Lower leg skin (tissue), 4 donors: Measurements from ENCODE around the gene CERK. TPM values are rescaled to one million over a fixed set of nuclear protein-coding genes. Genes with fewer than 3 reads are reported as not detected.

ENCODE experiments used
- DNase-seq, 2 donors: peaks; one replicate each; pipeline ENCODE4 v3.0.0-alpha.2; 2019; ENCODE audit warnings: low spot score in 2 of 2
- H3K4me3 ChIP-seq: fragments of 200-600 bp; sonication (generic); 2 replicates; pipeline ENCODE4 v1.5.1; 2017; ENCODE audit warnings: mild to moderate bottlenecking, low read depth; ENCODE audit not compliant: poor library complexity, severe bottlenecking
- POLR2A ChIP-seq, 2 donors: fragments of 450-650 bp; IDR thresholded peaks; one replicate each; pipeline ENCODE4 v1.6.1; 2016 to 2017; ENCODE audit warnings: antibody characterized with exemption in 2 of 2, mild to moderate bottlenecking in 1 of 2, moderate library complexity in 1 of 2
- WGBS, 2 donors: methylation state at CpG; one replicate each; pipeline ENCODE4 v1.1.5; 2018; 5-methylcytosine and 5-hydroxymethylcytosine counted together
- intact Hi-C: fragments of 100-400 bp; cut with DNase I; formaldehyde crosslinking; loops from one replicate; pipeline ENCODE4 v1.15.0; 2023; ENCODE audit warnings: low total_unique reads
- total RNA-seq, 4 donors: library from RNA; depleted of rRNA; stranded (reverse); fragments of >200 nt; gene quantifications; one replicate each; pipeline ENCODE4 v1.1.0, GENCODE V29; 2016
- TF ChIP-seq, protein P1 (sequence below), 3 donors: fragments of 450-650 bp; IDR thresholded peaks; one replicate each; pipeline ENCODE4 v1.5.1; 2016; ENCODE audit warnings: antibody characterized with exemption in 3 of 3, mild to moderate bottlenecking in 3 of 3, moderate library complexity in 2 of 3

CERK gene
- total RNA-seq, 4 donors from 2014 or later: 38.9 to 49.6 (median 41.5) TPM

DNA sequence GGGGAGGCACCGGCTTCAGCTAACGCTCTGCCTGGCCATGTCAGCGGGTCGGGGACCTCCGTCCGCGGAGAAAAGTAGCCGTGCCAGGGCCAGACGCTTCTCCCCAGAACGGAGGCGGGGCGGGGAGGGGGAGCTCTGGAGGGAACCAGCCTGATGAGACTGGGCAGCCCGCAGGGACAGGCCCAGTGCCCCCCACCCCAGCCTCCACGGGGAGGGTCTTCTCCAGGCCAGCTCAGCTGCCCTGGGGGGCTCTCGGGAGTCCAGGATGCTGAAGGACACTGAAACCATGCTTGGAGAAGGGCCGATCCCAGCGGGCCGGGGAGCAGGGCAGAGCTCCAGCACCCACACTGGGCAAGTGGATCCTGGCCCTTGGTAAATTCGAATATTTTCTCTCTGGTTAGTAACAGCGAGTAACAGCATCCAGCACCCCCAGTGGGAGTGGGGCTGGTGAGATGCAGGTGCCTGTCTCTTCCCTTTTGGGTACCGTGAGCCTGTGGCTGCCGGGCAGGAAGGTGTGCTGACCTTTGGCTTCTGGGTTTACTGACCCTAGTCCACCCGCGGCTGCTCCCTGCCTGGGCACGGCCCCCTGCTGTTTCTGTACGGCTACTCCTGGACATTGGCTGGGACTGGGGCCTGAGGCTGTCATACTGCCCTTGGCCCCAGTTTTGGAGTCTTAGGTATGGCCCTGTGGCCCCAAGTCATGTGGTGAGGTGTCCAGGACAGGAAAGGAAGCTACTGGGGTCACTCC lies 82.0 kb downstream of the CERK start:
- 86 to 94% methylated on average over 13 to 24 of the region's 26 CpGs for WGBS, 2 donors
- H3K4me3 ChIP-seq: no peak overlapping the region
- intact Hi-C loops: no loop called here
- DNase-seq: no peak
- no peak for TF ChIP-seq POLR2A (IDR thresholded peaks at IDR 0.05)
- TF ChIP-seq, protein P1, sequence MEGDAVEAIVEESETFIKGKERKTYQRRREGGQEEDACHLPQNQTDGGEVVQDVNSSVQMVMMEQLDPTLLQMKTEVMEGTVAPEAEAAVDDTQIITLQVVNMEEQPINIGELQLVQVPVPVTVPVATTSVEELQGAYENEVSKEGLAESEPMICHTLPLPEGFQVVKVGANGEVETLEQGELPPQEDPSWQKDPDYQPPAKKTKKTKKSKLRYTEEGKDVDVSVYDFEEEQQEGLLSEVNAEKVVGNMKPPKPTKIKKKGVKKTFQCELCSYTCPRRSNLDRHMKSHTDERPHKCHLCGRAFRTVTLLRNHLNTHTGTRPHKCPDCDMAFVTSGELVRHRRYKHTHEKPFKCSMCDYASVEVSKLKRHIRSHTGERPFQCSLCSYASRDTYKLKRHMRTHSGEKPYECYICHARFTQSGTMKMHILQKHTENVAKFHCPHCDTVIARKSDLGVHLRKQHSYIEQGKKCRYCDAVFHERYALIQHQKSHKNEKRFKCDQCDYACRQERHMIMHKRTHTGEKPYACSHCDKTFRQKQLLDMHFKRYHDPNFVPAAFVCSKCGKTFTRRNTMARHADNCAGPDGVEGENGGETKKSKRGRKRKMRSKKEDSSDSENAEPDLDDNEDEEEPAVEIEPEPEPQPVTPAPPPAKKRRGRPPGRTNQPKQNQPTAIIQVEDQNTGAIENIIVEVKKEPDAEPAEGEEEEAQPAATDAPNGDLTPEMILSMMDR (IDR thresholded peaks at IDR 0.05): no peak

DNA sequence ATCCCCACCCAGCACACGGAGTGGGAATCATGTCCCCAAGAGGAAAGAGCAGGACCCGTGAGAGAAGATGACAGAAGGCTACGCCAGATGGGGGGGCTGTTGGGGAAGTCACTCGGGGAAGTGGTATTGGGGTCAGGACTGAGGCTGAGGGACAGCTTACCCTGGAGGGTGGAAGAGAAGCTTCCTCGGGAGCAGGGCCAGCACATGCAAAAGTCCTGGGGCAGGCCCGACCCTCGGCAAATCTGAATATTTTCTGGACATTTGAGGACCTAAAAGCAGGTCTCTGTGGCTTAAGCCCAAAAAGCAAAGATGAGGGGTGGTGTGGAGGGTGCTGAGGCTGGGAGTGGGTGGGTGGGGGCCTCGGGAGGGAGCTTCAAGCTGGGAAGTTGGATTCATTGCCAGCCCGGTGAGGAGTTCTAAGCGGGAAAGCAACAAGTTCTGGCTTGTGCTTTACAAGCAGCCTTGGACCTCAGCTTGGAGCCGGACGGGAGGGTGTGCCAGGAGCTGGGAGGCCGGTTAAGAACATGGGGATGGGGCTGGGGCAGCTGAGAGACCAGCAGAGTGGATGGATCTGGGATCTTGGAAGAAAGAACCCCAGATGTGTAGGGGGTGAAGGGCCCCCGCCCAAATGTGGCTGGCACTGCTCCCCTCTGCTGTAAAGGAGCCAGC lies 83.0 kb downstream of the CERK start:
- TF ChIP-seq POLR2A (IDR thresholded peaks at IDR 0.05): no peak
- TF ChIP-seq, protein P1 (IDR thresholded peaks at IDR 0.05): no peak
- 67 to 69% methylated on average over 13 to 14 of the region's 14 CpGs for WGBS, 2 donors
- intact Hi-C loops: no loop called here
- no peak overlapping the region for H3K4me3 ChIP-seq
- DNase-seq: no peak

- no peak for DNase-seq
- no peak overlapping the region for H3K4me3 ChIP-seq
- TF ChIP-seq POLR2A (IDR thresholded peaks at IDR 0.05): no peak
- TF ChIP-seq, protein P1 (IDR thresholded peaks at IDR 0.05): no peak
- intact Hi-C loops: no loop called here
- 89 to 97% methylated on average over 11 to 15 of the region's 17 CpGs for WGBS, 2 donors
These were observed 83.6 kb downstream of the CERK start for GRCh38 chr22:46654426-46654825.

DNA sequence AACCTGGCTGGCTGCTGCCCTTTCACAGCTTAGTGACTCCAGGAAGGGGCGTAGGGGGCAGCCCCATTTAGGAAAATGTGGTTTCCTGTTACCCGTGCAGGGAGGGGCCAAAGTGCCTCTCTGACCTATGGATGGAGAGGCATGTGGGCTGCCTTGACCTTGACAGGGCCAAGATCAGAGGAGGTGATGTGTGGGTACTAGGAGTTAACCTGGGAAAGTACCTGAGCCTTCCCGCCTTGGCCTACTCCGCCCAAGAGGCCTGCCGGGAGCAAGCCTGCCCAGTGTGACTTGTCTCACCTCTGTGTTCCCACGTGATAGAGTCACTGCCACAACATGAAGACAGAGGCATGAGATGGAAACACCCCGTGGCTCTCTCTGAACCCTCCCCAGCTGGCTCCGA lies 84.5 kb downstream of the CERK start:
- no peak for TF ChIP-seq POLR2A (IDR thresholded peaks at IDR 0.05)
- TF ChIP-seq, protein P1 (IDR thresholded peaks at IDR 0.05): no peak
- DNase-seq: no peak
- intact Hi-C loops: no loop called here
- H3K4me3 ChIP-seq: no peak overlapping the region
- 46 to 60% methylated on average over 8 of the region's 8 CpGs for WGBS, 2 donors

DNA sequence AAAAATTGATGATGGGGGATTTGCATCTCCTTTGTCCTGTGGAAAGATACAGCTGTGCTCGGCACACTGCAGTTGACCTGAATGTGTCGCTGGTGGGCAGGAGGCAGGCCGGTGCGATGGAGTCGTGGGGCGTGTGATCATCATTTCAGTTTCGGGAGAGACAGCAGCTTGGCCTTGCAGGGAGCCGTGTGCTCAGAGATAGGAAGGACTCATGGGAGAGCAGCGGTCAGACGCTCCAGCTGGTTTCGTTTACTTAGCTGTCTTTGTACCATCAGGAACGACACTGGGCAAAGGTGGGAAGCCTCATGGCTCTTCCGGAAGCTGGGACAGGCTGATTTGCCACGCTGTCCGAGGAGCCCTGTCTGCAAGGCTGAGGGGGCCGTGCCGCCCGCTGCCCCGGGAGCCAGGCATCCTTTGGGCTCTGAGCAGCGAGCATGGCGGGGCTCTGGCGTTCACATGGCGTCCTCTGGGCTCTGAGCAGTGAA lies 85.2 kb downstream of the CERK start:
- WGBS, 2 donors: 72 to 86% methylated on average over 14 to 16 of the region's 23 CpGs

More for the DNA sequence above, 85.2 kb downstream of the CERK start:
- intact Hi-C loops: no loop called here
- no peak for TF ChIP-seq POLR2A (IDR thresholded peaks at IDR 0.05)
- TF ChIP-seq, protein P1 (IDR thresholded peaks at IDR 0.05): no peak
- no peak overlapping the region for H3K4me3 ChIP-seq
- DNase-seq: no peak
